Peyer's patch (tissue), 4 donors: ENCODE results near the gene BUD23.

Experiments used
- POLR2A ChIP-seq, 2 donors: fragments of 450-650 bp; IDR thresholded peaks; one replicate each; pipeline ENCODE4 v1.5.1; 2017; ENCODE audit warnings: antibody characterized with exemption in 2 of 2, mild to moderate bottlenecking in 2 of 2, moderate library complexity in 2 of 2
- TF ChIP-seq, protein P1 (sequence below), 6 experiments: fragments of 450-650 bp in 4 of 6; fragments of 200-600 bp in 2 of 6; sonication (generic) in 1 of 6; IDR thresholded peaks; one replicate each; pipeline ENCODE4 v1.5.1; 2017 to 2019; ENCODE audit warnings: antibody characterized with exemption in 6 of 6, mild to moderate bottlenecking in 3 of 6, moderate library complexity in 1 of 6

DNA sequence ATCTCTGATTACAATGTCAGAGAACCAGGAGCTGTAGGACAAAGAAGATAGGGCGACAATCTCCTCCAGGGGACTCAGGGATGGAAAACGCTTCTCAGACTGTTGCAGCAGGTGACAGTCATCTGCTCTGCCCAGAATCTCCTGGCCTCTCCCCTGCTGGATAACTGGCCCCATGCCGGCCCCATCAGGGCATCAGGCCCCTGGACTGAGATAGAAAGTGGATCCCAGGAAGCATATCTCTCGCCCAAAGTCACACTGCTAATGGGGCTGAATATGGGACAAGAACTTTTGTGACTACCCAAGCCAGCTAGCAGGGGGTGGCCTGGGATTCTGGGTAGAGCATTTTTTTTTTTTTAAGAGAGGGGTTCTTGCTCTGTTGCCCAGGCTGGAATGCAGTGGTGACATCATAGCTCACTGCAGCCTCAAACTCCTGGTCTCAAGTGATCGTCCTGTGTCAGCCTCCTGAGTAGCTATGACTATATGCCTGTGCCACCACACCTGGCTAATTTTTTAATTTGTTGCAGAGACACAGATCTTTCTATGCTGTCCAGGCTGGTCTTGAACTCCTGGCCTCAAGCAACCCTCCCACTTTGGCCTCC lies 38.6 kb upstream of the BUD23 start:
- no peak for TF ChIP-seq POLR2A (IDR thresholded peaks at IDR 0.05)
- TF ChIP-seq, protein P1, sequence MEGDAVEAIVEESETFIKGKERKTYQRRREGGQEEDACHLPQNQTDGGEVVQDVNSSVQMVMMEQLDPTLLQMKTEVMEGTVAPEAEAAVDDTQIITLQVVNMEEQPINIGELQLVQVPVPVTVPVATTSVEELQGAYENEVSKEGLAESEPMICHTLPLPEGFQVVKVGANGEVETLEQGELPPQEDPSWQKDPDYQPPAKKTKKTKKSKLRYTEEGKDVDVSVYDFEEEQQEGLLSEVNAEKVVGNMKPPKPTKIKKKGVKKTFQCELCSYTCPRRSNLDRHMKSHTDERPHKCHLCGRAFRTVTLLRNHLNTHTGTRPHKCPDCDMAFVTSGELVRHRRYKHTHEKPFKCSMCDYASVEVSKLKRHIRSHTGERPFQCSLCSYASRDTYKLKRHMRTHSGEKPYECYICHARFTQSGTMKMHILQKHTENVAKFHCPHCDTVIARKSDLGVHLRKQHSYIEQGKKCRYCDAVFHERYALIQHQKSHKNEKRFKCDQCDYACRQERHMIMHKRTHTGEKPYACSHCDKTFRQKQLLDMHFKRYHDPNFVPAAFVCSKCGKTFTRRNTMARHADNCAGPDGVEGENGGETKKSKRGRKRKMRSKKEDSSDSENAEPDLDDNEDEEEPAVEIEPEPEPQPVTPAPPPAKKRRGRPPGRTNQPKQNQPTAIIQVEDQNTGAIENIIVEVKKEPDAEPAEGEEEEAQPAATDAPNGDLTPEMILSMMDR (IDR thresholded peaks at IDR 0.05): no peak
